HG03571 (cell line): ENCODE data around the gene KRTAP5-3.
"Not testable (repeated sequence)": the region's sequence is repeated elsewhere in the genome, so short reads cannot be mapped to it uniquely, and the experiment has no call there.

Experiments
- ATAC-seq: cut with Tn5 transposase; IDR thresholded peaks from one replicate; pipeline ENCODE4 v1.9.1; 2021; ENCODE audit not compliant: unreplicated experiment

Gene KRTAP5-3

DNA sequence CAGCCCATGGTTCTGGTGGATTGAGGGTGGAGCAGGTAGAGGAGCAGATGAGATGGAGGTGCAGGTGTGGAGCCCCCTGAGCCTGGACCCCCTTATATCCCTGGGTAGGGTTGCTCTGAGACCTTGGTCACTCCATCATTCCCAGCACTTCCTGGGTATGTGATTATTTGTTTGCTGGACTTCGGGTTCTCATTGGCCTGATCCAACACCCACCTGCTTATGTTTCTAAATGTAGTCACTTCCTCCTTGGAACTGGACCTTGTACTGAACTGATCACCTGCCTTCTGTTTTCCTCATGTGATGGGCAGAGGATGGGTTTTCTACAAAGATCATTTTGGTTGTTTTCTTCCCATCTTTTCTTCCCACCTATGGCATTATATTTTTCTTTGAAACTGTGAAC, 13.8 kb upstream of the KRTAP5-3 start, which contains the start of gene KRTAP5-4:
Gene KRTAP5-4, minus strand, starts transcription at position 53 of the 400 bp plus-strand sequence. Its CDS starts 45 bp downstream, at position 8.
- no peak for ATAC-seq

DNA sequence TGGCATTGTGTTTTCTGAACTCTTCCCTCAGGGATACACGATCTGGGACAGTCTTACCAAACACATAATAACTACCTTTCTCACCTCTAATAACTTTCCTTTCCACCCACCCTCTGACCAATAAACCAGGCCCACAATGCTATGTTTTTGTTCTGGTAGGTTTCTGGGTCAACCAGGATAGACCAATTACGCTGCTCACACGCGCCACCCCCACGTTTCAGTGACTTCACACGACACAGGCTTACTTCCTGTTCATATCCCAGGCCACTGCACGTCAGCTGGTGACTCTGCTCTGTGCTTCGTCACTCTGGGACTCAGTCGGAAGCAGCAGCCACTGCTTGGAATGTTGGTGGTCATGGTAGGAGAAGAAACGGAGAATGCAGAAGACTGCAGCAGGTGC, 11.2 kb upstream of the KRTAP5-3 start:
- no peak for ATAC-seq

DNA sequence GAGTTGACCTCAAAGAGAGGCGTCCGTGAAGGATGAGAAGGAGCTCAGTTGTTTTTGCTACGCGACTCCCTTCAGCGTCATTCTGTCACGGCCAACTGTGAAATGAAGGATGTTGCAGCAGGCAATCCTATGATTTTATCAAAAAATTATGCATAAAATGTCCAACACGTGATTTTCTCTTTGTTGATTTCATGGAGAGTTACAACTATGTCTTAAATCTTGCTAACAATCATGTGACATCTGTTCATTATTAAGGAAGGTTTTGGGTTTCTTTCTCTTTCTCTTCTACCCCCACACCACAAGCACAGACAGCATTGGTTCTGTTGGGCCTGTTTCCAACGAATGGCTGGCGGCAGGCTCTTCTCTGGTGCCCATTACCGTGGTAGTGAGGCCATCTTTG, 10.0 kb upstream of the KRTAP5-3 start:
- ATAC-seq = no peak

DNA sequence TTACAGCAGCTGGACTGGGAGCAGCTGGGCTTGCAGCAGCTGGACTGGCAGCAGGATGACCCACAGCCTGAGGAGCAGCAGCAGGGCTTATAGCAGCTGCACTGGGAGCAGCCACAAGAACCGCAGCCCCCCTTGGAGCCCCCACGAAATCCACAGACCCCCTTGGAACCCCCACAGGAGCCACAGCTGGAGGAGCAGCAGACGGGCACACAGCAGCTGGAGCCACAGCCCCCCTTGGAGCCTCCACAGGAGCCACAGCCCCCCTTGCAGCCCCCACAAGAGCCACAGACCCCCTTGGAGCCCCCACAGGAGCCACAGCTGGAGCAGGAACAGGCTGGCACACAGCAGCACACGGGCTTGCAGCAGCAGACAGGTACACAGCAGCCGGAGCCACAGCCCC, 362 bp downstream of the KRTAP5-3 start:
- ATAC-seq = not testable (repeated sequence)

DNA sequence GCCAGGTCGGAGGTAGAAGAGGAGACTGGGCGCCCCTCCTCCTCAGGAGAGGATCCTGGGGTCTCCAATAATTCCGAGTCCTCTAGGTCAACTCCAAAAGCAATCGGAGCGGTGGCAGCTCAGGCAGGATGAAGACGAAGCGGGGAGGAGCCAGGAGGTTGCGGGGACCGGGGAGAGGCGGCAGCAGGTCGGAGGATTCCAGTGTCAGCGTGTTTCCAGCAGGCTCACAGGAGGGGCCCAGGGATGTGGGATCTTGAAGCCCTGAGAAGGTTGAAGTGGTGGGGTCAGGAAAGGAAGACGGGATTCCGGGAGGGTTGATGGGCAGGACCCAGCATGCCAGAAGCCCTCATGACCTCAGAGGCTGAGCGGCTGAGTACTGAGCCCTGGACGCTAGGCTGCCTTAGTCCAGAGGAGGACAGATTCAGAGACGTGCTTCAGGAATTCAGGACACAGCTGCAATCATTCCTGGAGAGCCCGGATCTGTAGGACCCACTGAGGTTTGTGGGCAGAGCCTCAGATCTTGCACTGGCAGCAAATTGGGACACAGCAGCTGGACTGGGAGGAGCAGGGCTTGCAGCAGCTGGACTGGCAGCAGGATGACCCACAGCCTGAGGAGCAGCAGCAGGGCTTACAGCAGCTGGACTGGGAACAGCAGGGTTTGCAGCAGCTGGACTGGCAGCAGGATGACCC, 962 bp downstream of the KRTAP5-3 start:
- ATAC-seq = not testable (repeated sequence)

DNA sequence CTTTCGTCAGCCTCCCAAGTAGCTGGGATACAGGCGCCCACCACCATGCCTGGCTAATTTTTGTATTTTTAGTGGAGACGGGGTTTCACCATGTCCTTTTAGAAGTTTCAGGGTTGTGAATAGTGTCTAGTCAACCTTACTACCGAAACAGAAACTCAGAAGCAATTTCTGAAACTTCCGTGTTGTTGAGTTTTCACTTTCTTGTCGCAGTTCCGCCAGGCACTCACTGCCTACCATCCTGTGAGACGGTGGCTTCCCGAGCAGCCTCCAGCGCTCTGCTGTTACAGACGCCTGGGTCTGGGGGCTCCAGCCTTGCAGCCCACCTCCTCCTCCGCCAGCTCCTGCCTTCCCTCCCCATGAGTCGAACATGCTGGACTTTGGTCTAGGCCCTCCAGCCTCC, 2.3 kb downstream of the KRTAP5-3 start:
- peak; percentile 78 for ATAC-seq

DNA sequence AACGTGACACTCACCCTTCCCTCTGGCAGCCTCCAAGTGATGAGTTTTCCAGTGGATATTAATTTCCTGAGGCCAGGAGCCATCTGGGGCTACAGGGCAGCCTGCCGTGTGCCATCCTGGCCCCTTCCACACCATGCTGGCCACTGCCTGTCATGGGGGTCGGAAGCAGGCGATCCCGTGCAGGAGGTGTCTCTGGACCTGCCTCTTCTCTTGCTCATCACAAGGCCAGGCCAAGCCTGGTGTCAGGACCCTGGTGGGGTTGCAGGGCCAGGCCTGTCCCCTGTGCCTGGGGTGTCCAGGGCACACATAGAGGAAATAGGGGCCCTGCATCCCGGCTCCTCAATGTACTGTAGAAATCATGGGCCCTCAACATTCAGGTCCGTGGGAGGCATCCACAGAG, 3.6 kb downstream of the KRTAP5-3 start:
- no peak for ATAC-seq

DNA sequence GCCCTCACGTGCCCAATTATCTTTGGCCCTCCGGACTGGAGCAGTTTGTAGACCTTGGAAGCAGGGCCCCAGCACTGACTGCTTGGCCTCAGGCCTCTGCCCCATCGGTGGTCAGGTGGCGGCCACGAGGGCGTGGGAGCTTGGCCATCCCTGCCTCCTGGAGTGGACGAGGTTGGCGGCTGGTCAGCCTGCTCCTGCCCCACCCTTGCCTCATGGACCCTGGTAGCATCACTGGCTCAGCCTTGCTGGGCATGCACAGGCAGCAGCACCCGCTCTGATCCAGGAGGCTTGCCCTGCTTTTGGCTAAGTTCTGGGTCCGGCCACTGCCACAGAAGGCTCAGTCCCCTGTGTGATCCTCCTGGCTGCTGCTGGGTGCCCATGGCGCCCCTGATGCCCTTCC, 4.1 kb downstream of the KRTAP5-3 start:
- no peak for ATAC-seq

DNA sequence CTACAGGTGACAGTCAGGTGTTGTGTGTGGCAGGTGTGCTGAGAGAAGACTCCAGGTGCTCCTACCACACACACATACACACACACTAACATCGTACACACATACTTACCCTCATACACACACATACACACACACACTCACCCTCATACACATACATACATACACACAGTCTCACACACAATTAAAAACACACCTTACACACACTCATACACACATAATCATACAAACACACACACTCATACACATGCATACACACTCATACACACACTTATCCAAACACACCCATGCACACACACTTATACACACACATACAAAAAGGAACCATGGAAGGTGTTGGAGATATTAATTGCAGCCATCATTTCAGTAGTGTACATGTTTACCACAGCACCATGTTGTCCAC, 4.6 kb downstream of the KRTAP5-3 start:
- no peak for ATAC-seq

DNA sequence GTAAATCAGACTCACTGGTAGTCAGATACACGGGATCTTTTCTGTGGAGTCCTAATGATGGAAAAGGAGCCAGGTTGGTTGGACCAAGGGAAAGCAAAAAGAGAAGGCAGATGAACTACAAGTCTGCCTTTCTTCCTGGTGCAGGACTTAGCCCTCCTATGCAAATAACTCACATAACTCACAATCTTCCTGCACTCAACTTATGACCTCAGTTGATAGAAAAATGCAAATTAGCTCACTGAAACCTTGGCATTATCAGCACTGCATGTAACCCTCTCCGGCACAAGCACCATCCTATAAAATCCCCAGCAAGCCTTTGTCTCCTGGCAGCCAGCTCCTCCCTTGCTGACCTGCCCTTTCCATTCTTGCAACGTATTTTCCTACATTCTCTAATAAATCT, 6.6 kb downstream of the KRTAP5-3 start:
- not testable (repeated sequence) for ATAC-seq

DNA sequence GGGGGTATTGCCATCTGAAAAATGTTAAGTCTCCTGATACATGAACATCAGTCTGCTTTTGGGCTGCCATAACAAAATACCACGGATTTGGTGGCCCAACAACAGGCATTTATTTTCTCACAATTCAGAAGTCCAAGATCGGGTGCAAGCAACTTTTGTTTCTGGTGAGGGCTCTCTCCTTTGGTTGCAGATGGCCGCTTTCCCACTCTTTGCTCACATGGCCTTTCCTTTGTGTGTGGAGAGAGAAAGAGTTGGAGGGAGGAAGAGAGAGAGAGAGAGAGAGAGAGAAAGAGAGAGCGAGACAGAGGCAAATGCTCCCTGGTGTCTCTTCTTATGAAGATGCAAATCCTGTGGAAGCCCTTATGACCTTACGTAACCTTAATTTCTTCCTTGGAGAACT, 7.6 kb downstream of the KRTAP5-3 start:
- no peak for ATAC-seq

DNA sequence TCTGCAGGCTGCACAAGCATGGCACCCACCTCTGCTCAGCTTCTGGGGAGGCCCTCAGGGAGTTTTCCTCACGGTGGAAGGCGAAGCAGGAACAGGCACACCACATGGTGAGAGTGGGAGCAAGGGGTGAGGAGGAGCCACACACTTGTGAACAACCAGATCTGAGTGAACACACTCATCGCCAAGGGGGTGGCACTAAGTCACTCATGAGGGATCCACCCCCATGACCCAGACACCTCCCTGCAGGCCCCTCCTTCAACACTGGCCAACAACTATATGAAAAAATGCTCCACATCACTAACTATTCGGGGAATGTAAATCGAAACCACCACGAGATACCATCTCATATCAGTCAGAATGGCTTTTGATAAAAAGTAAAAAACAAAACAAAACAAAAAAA, 9.4 kb downstream of the KRTAP5-3 start:
- no peak for ATAC-seq

DNA sequence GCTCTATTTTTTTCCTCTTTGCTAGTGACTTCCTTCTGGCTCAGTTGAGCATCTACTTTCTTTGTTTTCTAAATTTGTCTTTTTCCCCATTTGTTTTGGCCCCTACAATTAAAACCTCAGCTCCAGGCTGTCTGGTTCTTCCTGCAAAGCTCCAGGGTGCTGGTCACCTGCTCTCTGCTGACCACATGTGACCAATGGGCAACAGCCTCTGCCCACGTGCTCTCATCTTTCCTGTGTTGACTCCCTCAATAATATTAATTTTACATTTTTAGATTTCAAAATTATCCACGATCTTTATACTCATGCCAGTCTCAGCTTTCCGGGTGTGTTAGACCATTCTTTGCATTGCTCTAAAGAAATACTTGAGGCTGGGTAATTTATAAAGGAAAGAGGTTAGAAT, 9.9 kb downstream of the KRTAP5-3 start:
- not testable (repeated sequence) for ATAC-seq

DNA sequence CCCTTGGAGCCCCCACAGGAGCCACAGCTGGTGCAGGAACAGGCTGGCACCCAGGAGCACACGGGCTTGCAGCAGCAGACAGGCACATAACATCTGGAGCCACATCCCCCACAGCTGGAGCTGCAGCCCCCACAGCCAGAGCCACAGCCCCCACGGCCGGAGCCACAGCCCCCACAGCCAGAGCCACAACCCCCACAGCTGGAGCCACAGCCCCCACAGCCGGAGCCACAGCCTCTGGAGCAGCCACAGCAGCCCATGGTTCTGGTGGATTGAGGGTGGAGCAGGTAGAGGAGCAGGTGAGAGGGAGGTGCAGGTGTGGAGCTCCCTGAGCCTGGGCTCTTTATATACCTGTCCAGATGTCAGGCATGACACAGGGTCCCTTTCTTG, 10.3 kb downstream of the KRTAP5-3 start, which contains the start of gene KRTAP5-2:
Gene KRTAP5-2, minus strand, starts transcription at position 301 of the 387 bp plus-strand sequence. Its CDS starts 44 bp downstream, at position 257.
- no peak for ATAC-seq

DNA sequence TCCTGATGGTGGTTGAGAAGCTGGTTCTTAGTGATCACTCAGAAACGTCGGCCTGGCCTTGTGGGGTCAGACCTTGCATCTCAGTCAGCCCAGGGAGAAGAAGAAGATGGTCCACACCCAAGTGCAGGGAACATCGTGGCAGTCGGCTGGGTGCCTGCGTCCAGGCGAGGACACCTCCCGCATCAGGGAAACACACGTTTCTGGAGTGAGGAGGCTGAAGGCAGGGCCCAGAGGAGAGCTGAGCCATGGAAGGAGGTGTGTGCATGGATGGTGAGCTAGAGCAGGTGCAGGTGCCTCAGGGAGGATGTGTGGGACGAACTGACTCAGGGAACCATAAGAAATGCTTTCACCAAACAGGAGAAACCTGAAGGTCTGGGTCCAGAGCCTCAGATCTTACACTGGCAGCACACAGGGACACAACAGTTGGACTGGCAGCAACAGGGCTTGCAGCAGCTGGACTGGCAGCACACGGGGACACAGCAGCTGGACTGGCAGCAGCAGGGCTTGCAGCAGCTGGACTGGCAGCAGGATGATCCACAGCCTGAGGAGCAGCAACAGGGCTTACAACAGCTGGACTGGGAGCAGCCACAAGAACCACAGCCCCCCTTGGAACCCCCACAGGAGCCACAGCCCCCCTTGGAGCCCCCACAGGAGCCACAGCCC, 10.8 kb downstream of the KRTAP5-3 start:
- no peak for ATAC-seq

DNA sequence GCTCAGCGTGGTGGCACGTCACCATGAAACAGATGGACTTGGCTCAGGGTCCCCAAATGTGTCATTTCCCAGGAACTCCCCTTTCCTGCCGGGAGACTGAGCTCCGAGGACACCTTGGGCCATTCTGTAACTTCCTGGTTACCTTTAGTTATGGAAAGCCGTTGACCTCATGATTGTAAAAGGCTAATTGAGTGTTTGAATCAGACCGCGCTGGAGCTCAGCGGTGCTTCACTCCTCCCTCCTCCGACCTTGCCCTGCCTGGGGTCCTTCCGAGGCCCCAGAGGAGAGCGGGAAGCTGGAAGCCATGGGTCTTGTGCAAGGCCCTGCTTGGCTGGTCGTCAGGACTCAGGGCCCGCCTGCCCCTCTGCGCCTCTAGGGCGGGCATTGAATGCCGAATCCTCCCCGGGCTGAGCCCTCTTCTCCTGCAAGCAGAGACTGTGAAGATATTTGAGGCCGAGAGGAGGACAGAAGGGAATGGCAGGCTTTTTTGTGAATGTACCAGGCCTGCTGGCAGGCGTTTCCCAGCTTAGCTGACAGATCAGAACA, 11.6 kb downstream of the KRTAP5-3 start:
- ATAC-seq = not testable (repeated sequence)

DNA sequence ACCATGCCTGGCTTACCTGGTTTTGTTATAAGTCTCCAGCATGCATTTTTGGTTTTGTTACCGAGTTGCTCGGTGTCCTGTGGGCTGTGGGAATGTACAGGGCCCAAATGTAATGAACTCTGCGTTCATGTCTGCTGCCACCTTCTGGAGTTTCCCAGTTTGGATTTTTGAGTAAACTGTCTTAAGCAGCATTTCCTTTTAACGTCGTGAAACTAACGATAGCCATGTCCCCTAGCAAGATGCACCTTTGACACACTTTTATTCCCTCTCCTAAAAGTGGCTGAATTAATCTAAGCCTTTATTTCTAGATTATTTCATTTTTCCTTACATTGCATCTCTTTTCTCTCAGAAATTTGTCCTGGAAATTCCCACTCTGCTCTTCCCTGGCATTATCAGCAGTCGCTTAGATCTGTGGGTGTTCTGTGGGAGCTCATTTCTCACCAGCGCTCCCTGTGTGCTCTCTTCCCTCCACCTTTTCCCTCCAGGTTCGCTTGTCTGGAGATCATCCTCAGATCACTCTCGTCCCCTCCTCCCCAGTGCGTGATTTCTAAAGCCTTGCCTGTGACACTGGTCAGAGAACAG, 12.2 kb downstream of the KRTAP5-3 start:
- not testable (repeated sequence) for ATAC-seq

DNA sequence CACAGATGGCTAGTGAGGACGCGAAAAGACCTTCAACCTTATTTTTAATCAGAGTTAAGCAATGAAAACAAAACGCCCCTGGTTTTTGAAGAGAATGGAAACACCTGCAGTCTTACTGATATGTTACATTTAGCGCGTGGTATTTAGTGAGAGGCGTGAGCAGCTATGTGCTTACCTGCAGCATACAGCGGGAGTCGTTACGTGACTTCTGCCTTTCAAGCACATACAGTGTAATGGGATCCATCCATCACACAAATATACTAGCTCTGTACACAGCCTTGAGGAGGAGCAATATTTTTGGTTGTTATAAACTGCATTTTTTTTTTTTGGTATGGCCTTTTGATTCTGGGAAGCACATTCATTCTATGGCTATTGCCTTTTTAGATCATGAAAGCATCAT, 15.6 kb downstream of the KRTAP5-3 start:
- no peak for ATAC-seq

DNA sequence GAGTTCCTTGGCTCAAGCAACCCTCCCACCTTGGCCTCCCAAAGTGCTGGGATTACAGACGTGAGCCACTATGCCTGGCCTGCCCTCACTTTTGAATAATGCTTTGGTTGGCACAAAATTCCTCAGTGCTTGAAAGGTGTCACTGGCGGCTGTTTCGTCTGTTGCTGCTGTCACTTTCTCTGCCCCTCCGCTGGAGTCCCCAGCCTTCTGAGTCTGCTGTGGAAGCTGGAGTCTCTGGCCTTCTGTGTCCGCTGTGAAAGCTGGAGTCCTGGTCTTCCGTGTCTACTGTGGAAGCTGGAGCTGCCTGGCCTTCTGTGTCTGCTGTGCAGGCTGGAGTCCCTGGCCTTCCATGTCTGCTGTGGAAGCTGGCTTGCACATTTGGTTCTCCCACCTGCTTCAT, 18.3 kb downstream of the KRTAP5-3 start:
- ATAC-seq = no peak

DNA sequence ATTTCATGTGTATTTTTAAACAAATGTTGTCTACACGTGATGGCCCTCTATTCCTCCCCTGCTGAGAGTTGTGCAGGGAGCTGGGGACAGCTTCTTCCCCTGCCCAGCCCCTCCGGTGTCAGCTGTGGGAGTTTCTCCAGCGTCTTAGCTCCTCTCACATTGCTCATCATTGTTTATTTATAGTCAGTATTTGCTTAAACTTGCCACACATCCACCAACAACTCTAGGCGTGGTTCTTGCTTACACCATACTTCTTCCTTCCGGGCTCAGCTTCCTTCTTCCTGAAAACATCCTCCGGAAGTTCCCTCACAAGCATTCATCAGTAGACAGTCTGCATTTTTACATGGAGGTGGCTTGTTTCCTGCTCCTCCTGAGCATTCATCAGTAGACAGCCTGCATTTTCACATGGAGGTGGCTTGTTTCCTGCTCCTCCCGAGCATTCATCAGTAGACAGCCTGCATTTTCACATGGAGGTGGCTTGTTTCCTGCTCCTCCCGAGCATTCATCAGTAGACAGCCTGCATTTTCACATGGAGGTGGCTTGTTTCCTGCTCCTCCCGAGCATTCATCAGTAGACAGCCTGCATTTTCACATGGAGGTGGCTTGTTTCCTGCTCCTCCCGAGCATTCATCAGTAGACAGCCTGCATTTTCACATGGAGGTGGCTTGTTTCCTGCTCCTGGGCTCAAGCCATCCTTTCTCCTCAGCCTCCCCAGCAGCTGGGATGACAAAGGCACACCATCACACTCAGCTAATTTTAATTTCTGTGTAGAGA, 18.9 kb downstream of the KRTAP5-3 start:
- not testable (repeated sequence) for ATAC-seq

DNA sequence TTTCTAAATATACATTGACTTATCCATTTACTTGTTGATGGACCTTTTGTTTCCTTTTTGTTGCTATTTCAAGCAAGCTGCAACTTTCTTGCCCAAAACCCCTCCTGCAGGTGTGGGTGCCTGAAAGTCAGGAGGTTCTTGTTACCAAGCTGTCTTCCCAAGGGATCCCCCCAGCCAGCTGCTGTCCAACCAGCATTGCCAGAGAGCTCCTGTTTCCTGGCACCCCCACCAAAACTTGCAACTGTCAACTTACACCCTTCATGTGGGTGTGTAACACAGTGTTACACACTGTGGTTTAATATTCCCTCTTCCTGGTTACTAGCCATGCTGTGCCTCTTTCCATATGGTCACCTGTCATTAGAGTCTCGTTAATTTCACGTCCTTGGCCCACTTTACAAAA, 21.6 kb downstream of the KRTAP5-3 start:
- ATAC-seq = no peak
